KMS-11 (cell line): ENCODE measurements around the gene RAVER2.

ENCODE experiments used
- H2AFZ ChIP-seq: fragments of 200-600 bp; sonication (generic); 2 replicates; pipeline ENCODE4 v1.6.1; 2016; ENCODE audit warnings: antibody characterized with exemption, mixed run types, low read depth
- H3K27ac ChIP-seq: fragments of 200-600 bp; sonication (generic); 2 replicates; pipeline ENCODE4 v1.6.1; 2016; ENCODE audit warnings: mild to moderate bottlenecking, mixed run types
- H3K27me3 ChIP-seq: fragments of 200-600 bp; sonication (generic); 2 replicates; pipeline ENCODE4 v1.6.1; 2017; ENCODE audit warnings: mild to moderate bottlenecking, low read depth, mixed run types, moderate library complexity; ENCODE audit not compliant: insufficient read depth
- H3K36me3 ChIP-seq: fragments of 200-600 bp; sonication (generic); 2 replicates; pipeline ENCODE4 v1.6.1; 2017; ENCODE audit warnings: mild to moderate bottlenecking, mixed run types; ENCODE audit not compliant: insufficient read depth
- H3K4me1 ChIP-seq: fragments of 200-600 bp; sonication (generic); 2 replicates; pipeline ENCODE4 v1.6.1; 2016; ENCODE audit warnings: mild to moderate bottlenecking, low read depth, mixed run types; ENCODE audit not compliant: poor library complexity, severe bottlenecking
- H3K4me2 ChIP-seq: fragments of 200-600 bp; sonication (generic); 2 replicates; pipeline ENCODE4 v1.7.0; 2016; ENCODE audit warnings: mild to moderate bottlenecking, mixed run types
- H3K4me3 ChIP-seq: fragments of 200-600 bp; sonication (generic); IDR thresholded peaks from 2 replicates; pipeline ENCODE4 v1.6.1; 2017; ENCODE audit warnings: low read depth, low read length, mixed read lengths; ENCODE audit not compliant: insufficient read depth
- H3K79me2 ChIP-seq: fragments of 200-600 bp; sonication (generic); 2 replicates; pipeline ENCODE4 v1.6.1; 2016; ENCODE audit warnings: low read depth, mixed run types; ENCODE audit not compliant: insufficient read depth
- H3K9ac ChIP-seq: fragments of 200-600 bp; sonication (generic); 2 replicates; pipeline ENCODE4 v1.6.1; 2016; ENCODE audit warnings: mild to moderate bottlenecking, mixed run types
- H4K20me1 ChIP-seq: fragments of 200-600 bp; sonication (generic); 2 replicates; pipeline ENCODE4 v1.6.1; 2016; ENCODE audit warnings: mild to moderate bottlenecking, mixed run types; ENCODE audit not compliant: insufficient read depth
- CTCF ChIP-seq: fragments of 200-600 bp; sonication (generic); conservative IDR thresholded peaks from 2 replicates; pipeline ENCODE4 v1.6.1; 2017; ENCODE audit warnings: low read depth, mild to moderate bottlenecking, antibody characterized with exemption, low read length, moderate library complexity, mixed read lengths

RAVER2 gene

GRCh38 chr1:64880449-64880848 lies 135.6 kb downstream of the RAVER2 start:
- Histone ChIP-seq H4K20me1 (no peaks in the 10 kb centered on the region), H3K27ac (no peak overlapping the region)
- TF ChIP-seq CTCF: no peak

DNA sequence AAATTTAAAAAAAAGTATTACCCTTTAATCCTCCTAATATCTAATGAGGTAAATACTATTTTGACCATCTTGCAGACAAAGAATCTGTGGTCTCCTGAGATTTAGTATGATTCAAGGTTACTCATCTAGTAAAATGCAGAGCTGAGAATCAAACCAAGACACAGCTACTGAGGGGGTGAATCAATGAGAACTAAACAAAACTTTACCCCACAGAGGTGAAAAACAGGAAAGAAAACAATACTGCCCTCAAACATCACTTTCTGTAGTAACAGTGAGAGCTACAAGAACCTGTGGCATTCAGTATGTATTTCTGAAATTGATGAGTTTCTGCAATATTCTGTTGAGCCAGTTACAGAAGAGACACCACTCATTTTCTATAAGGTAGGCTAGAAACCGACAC lies 136.4 kb downstream of the RAVER2 start:
- Histone ChIP-seq H3K27ac (no peak overlapping the region), H4K20me1 (no peaks in the 10 kb centered on the region), H3K36me3 (no peaks in the 10 kb centered on the region), H3K4me1 (no peaks in the 10 kb centered on the region), H3K27me3 (no peaks in the 10 kb centered on the region), H3K4me3 (no peak overlapping the region), H3K79me2 (no peaks in the 10 kb centered on the region), H3K9ac (no peak overlapping the region), H2AFZ (no peak overlapping the region), H3K4me2 (no peak overlapping the region)
- TF ChIP-seq CTCF: no peak

More at GRCh38 chr1:64880449-64880848, 135.6 kb downstream of the RAVER2 start:
- no peaks in the 10 kb centered on the region for H3K4me1 ChIP-seq
- H3K36me3 ChIP-seq: no peaks in the 10 kb centered on the region
- no peaks in the 10 kb centered on the region for H3K27me3 ChIP-seq
- no peak overlapping the region for H3K4me3 ChIP-seq
- H2AFZ ChIP-seq: no peak overlapping the region
- H3K9ac ChIP-seq: no peak overlapping the region
- no peaks in the 10 kb centered on the region for H3K79me2 ChIP-seq
- no peak overlapping the region for H3K4me2 ChIP-seq
